Brain pericyte (primary cell): ENCODE data around the gene HPN.
"Not testable (repeated sequence)": the region's sequence is repeated elsewhere in the genome, so short reads cannot be mapped to it uniquely, and the experiment has no call there.

ENCODE experiments used
- DNase-seq: peaks from one replicate; pipeline ENCODE4 v3.0.0-alpha.2; 2012; ENCODE audit warnings: low read depth, low spot score

The HPN gene

DNA sequence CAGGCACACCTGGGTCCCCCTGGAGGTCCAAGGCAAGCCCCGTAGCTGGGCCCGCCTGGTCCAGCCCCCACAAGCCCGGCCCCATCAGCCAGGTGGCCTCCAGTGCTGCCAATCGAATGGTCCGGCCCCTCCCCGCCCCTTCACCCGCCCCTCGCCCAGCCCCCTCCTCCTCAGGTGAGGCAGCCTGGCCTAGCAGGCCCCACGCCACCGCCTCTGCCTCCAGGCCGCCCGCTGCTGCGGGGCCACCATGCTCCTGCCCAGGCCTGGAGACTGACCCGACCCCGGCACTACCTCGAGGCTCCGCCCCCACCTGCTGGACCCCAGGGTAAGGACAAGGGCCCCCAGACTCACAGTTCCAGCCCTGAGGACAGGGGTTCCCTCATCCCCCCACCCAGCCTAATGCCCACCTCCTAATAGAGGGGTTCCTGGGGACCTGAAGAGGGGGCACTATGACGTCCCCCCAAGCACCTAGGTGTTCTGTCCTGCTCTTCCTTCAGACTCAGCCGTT lies at the start of gene HPN:
TSS of gene HPN (plus strand) at position 174 of the 508 bp plus-strand sequence. CDS start 786 bp downstream, outside the sequence.
- DNase-seq: no peak

DNA sequence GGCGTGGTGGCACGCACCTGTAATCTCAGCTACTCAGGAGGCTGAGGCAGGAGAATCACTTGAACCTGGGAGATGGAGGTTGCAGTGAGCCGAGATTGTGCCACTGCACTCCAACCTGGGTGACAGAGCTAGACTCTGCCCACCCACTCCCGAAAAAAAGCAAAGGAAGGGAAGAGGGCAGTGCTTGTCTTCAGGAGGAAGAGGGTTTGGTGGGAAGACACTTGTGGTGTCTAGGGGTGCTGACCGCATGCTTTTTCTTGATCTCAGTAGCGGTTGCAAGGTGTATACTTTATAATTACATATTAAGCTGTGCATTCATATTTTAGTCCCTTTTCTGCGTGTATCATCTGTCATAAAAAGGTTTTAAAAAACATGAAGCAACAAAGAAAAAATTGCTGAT lies 48.9 kb upstream of the HPN start:
- not testable (repeated sequence) for DNase-seq

GRCh38 chr19:34994286-34994642 lies 47.3 kb upstream of the HPN start:
- DNase-seq: no peak

GRCh38 chr19:34994643-34995541 lies 46.6 kb upstream of the HPN start:
- no peak for DNase-seq

DNA sequence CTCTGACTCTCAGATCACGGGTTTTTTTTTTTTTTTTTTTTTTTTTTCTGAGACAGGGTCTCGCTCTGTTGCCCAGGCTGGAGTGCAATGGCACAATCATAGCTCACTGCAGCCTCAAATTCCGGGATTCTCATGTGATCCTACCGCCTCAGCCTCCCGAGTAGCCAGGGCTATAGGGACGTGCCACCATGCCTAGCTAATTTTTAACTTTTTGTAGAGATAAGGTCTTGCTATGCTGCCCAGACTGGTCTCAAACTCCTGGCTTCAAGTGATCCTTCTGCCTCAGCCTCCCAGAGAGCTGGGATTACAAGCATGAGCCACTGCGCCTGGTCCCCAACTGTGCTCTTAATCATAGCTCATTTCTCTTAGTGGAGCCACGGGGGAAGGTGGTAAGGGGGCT lies 46.0 kb upstream of the HPN start:
- DNase-seq: no peak

DNA sequence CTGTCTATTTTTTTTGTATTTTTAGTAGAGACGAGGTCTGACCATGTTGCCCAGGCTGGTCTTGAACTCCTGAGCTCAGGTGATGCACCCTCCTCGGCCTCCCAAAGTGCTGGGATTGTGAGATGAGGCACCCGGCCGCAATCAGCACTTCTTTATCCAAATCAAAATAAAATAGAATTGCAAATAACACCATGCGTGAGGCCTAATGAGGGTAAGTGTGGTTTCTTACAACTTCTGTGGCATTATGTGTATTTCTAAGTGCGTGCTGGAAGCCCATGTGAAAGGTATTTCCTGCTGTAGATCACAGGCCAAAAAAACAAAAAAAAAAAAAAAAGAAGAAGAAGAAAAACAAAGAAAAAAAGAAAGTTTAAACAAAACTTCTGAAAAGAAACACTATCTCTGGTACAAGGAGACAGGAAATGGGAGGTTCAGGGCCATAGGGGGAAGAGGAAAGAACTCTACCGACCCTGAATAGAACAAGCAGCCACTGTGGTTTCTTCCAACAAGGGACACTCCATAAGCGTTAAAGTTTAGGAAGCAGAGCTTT lies 44.4 kb upstream of the HPN start:
- DNase-seq: no peak

- DNase-seq: not testable (repeated sequence)
Observed at GRCh38 chr19:34998224-34998623, 43.3 kb upstream of the HPN start.

- DNase-seq: no peak
Observed at GRCh38 chr19:34998777-34999497, 42.6 kb upstream of the HPN start.

GRCh38 chr19:34999498-35000337 lies 41.8 kb upstream of the HPN start, which contains the start of gene GRAMD1A:
Gene GRAMD1A (plus strand): TSS chr19:35000323. CDS start chr19:35000479, 156 bp downstream.
- peak; percentile 49 for DNase-seq

GRCh38 chr19:35000338-35000646 lies 41.2 kb upstream of the HPN start:
- DNase-seq: no peak

- no peak for DNase-seq
Observed at GRCh38 chr19:35000647-35001501, 40.6 kb upstream of the HPN start.

DNA sequence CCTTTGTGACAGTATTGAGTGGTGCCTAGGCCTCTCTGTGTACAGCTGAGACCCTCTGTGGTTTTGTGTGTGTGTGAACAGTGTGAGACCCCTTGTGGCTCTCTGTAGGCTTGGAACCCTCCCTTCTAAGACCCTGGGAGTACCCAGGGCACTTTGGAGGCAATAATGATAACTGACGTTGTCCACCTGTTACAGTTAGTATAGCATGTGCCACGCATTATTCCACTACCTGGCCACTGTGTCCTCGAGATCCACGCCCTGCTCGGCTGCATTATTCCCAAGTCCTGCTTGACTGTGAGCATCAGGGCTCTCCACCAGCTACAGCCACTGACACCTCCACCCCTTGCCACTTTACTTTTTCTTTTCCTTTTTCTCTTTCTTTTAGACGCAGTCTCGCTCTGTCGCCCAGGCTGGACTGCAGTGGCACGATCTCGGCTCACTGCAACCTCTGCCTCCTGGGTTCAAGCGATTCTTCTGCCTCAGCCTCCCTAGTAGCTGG lies 39.4 kb upstream of the HPN start:
- DNase-seq: no peak

GRCh38 chr19:35004517-35005255 lies 36.8 kb upstream of the HPN start:
- no peak for DNase-seq

DNA sequence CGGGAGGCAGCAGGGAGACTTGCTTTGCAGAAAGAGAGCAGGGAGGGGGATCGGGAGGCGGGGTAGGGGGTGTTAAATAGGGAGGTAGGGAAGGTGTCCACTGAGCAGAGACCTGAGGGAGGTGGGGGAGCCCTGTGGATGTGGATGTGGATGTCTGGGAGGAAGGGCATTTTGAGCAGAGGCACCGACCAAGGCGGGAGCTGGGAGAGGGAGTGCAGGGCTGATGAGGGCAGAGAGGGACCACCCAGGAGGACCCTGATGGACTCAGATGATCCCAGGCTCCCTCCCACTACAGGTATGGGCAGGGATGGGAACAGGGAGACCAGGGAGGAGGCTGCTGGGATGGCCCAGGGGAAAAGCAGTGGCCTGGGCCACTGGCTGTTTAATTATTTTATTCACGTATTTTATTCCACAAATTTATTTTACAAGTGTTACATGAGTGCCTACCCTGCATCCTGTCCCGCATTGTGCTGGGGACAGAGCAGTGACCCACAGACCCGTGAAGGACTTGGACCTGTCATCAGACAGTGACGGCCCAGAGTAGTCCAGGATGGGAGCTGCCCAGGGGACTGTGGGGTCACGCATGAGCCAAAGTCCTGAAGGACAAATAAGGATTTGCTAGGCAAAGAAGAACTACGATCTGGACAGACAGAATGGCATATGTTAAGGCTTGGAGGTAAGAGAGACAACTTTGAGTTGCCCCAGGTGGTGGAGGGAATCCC lies 36.1 kb upstream of the HPN start:
- no peak for DNase-seq

- DNase-seq: not testable (repeated sequence)
Observed at GRCh38 chr19:35006007-35006341, 35.5 kb upstream of the HPN start.

DNA sequence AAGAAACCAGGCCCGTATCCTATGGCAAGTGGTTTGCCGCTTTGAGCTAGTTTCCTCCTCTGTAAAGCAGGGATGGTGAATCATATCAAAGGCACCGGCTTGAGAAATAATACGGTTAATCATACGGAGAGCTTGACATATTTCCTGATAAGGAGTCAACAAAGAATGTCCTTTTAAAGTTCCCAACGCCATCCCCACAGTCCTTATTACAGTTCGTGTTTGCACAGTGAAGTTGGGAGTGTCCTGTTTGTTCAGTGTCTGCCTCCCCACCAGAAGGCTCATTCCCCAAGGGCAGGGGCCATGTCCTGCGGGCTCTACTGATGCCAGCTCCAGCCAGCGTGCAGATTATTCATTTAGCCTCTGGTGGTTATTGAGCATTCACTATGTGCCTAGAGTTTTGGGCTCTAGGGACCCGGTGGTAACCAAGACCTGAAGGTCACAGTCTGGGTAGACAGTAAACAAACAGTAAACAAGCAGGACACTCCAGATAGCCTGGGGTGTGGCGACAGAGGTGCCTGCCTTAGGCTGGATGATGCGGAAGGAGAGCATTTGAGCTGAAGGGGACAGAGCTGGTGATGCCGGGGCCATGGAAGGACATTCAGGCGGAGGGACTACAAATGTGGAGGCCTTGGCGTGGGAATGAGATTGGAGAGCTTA lies 35.1 kb upstream of the HPN start:
- DNase-seq: no peak

GRCh38 chr19:35006999-35007365 lies 34.5 kb upstream of the HPN start:
- no peak for DNase-seq

- not testable (repeated sequence) for DNase-seq
Observed at GRCh38 chr19:35007427-35007826, 34.1 kb upstream of the HPN start.

- DNase-seq: no peak
Observed at GRCh38 chr19:35008891-35009341, 32.6 kb upstream of the HPN start.
